ENCODE data around the gene TMC8. TPM values are rescaled to one million over a fixed set of nuclear protein-coding genes. Genes with fewer than 3 reads are reported as not detected.

TMC8 gene
- total and polyA plus RNA-seq, 8 donors, result 0.51 to 6.0 (median 2.2) TPM

DNA sequence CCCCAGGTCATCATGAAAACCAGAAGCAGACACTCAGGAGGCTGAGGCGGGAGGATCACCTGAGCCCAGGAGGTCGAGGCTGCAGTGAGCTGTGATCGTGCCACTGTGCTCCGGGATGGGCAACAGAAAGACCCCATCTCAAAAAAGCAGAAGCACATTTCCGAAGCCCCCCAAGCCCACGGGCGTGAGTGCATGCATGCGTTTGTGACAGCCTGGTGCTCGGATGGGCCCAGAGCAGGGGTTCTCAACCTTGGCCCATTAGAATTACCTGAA, 21.1 kb upstream of the TMC8 start:
- Histone ChIP-seq H3K9me3 (no peaks in the 10 kb centered on the region), H3K27me3 (no peaks in the 10 kb centered on the region), H3K27ac (no peak overlapping the region), H3K4me3 (no peak overlapping the region), H3K36me3 (no peaks in the 10 kb centered on the region), H3K4me1 (no peaks in the 10 kb centered on the region)
- TF ChIP-seq, protein P1, sequence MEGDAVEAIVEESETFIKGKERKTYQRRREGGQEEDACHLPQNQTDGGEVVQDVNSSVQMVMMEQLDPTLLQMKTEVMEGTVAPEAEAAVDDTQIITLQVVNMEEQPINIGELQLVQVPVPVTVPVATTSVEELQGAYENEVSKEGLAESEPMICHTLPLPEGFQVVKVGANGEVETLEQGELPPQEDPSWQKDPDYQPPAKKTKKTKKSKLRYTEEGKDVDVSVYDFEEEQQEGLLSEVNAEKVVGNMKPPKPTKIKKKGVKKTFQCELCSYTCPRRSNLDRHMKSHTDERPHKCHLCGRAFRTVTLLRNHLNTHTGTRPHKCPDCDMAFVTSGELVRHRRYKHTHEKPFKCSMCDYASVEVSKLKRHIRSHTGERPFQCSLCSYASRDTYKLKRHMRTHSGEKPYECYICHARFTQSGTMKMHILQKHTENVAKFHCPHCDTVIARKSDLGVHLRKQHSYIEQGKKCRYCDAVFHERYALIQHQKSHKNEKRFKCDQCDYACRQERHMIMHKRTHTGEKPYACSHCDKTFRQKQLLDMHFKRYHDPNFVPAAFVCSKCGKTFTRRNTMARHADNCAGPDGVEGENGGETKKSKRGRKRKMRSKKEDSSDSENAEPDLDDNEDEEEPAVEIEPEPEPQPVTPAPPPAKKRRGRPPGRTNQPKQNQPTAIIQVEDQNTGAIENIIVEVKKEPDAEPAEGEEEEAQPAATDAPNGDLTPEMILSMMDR (IDR thresholded peaks at IDR 0.05), result no peak
- ATAC-seq, result no peak
- FAIRE-seq, result no peak
- WGBS, 2 donors, result 79 to 93% methylated on average over 9 of the region's 9 CpGs
- DNase-seq, result peak in 1 of 6 donors; percentile 5
- intact Hi-C loops (cut with DNase I), result no loop called here

- Histone ChIP-seq H3K36me3 (no peaks in the 10 kb centered on the region), H3K4me1 (no peaks in the 10 kb centered on the region), H3K4me3 (no peak overlapping the region), H3K27me3 (no peaks in the 10 kb centered on the region), H3K27ac (no peak overlapping the region), H3K9me3 (no peaks in the 10 kb centered on the region)
- WGBS, 2 donors, result 79 to 91% methylated on average over 22 of the region's 22 CpGs
- ATAC-seq (no peak), DNase-seq (peak in 2 of 6 donors; percentile 16 to 63), FAIRE-seq (no peak)
- TF ChIP-seq, protein P1 (IDR thresholded peaks at IDR 0.05), result no peak
- intact Hi-C loops (cut with DNase I), result loop anchor here in 2 of 3 donors (5.0 to 10.0 kb wide), 2 partner anchors 137 to 314 kb away; no protein-coding TSS in a partner anchor
Measured at GRCh38 chr17:78110363-78111015, 20.1 kb upstream of the TMC8 start.

DNA sequence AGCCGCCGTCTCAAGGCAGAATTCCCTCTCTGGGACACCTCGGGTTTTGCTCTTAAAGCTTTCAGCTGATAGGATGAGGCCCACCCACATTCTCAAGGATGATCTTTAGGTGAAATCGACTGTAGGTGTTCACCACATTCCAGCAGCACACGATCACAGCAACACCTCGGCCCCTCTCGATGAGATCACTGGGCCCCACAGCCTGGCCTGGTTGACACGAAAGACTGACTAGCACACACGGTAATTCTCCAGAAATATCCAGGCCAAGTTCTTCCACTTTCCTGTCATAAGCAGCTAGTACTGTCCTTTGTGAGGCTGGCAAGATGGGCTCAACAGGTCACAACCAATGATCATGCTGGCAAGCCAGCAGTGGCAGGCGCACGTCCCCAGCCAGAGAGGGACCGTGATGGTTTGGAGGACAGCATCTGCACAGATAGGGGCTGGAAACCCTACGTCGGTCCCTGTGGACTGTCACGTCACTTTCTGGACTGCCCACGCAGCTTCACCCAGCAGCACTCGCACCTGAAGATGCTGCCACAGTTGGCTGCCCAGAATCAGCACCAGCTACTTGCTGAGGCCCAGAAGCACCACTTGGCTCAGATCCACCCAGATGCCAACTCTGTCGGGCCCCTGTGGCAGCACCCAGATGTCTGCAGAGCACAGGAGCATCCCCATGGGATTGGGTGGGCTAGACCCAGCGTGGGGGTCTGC, 19.4 kb upstream of the TMC8 start:
- Histone ChIP-seq H3K4me1 (no peaks in the 10 kb centered on the region), H3K27ac (no peak overlapping the region), H3K9me3 (no peaks in the 10 kb centered on the region), H3K4me3 (no peak overlapping the region), H3K36me3 (no peaks in the 10 kb centered on the region), H3K27me3 (no peaks in the 10 kb centered on the region)
- WGBS, 2 donors, result 70 to 81% methylated on average over 19 of the region's 19 CpGs
- ATAC-seq, result no peak
- no peak for FAIRE-seq
- TF ChIP-seq, protein P1 (IDR thresholded peaks at IDR 0.05), result no peak
- DNase-seq, result peak in 2 of 6 donors; percentile 21 to 61
- intact Hi-C loops (cut with DNase I), result loop anchor here in 2 of 3 donors (5.0 to 10.0 kb wide), 2 partner anchors 136 to 314 kb away; no protein-coding TSS in a partner anchor

DNA sequence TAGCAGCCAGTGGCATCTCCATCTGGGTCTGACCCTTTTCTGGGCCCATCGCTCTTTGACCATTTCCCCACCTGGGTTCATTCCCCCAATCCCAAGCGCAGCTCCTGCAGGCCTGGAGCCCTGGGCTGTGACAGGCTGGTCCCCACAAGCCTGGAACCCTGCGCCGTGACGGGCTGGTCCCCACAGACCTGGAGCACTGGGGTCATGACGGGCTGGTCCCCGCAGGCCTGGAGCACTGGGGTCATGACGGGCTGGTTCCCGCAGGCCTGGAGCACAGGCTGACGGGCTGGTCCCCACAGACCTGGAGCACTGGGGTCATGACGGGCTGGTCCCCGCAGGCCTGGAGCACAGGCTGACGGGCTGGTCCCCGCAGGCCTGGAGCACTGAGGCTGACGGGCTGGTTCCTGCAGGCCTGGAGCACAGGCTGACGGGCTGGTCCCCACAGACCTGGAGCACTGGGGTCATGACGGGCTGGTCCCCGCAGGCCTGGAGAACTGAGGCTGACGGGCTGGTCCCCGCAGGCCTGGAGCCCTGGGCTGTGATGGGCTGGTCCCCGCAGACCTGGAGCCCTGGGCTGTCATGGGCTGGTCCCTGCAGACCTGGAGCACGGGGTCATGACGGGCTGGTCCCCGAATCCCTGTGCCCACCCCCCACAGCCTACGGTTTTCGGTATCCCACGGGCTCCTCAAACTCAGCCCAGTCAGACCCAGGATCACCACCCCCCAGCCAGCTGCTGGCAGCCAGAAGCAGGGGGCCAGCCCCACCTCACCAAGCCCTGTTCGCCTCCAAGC, 18.6 kb upstream of the TMC8 start:
- no peak for ATAC-seq
- H3K36me3 ChIP-seq, result no peaks in the 10 kb centered on the region

More for the DNA sequence above, 18.6 kb upstream of the TMC8 start:
- Histone ChIP-seq H3K27me3 (no peaks in the 10 kb centered on the region), H3K4me1 (no peaks in the 10 kb centered on the region), H3K9me3 (no peaks in the 10 kb centered on the region), H3K4me3 (no peak overlapping the region), H3K27ac (no peak overlapping the region)
- WGBS, 2 donors, result 76 to 86% methylated on average over 28 of the region's 28 CpGs
- intact Hi-C loops (cut with DNase I), result loop anchor here in 2 of 3 donors (5.0 to 10.0 kb wide), 2 partner anchors 135 to 313 kb away; no protein-coding TSS in a partner anchor
- FAIRE-seq (no peak), DNase-seq (peak in 2 of 6 donors; percentile 39 to 78)
- TF ChIP-seq, protein P1 (IDR thresholded peaks at IDR 0.05), result no peak

Data from pancreas (tissue), 10 donors.